HCT116 (cell line): ENCODE measurements around the gene PHKA2. TPM values are rescaled to one million over a fixed set of nuclear protein-coding genes. Genes with fewer than 3 reads are reported as not detected.

Source experiments
- ATAC-seq: fragments of 200-7000 bp; cut with Tn5 transposase; 2 replicates; pipeline ENCODE4 v1.9.1; 2020; ENCODE audit warnings: mild to moderate bottlenecking, moderate library complexity
- BruUV-seq: library from RNA; stranded (reverse); fragments of 400-500 nt; replicated peaks from 2 replicates; lab custom pipeline; 2021; lab: Mats Ljungman, UMichigan
- CTCF ChIA-PET: fragments of 300-600 bp; sonication (Branson Sonifier 250); formaldehyde crosslinking; loops from one replicate; lab custom pipeline; 2021; ENCODE audit warnings: antibody characterized with exemption; lab: Charles Lee
- POLR2A ChIA-PET: fragments of 300-600, 350-600 bp; sonication (Branson Sonifier 250); formaldehyde crosslinking; loops from one replicate; lab custom pipeline; 2021; ENCODE audit warnings: antibody characterized with exemption; lab: Charles Lee
- RAD21 ChIA-PET, 2 experiments: fragments of 300-600 bp; sonication (Branson Sonifier 250); formaldehyde crosslinking; loops; one replicate each; lab custom pipeline; 2023; ENCODE audit warnings: low total read pairs in 2 of 2; ENCODE audit not compliant: uncharacterized antibody in 2 of 2, unreplicated experiment in 2 of 2, low non-redundant PET in 1 of 2; lab: Charles Lee
- DNase-seq: peaks from one replicate; pipeline ENCODE4 v3.0.0-alpha.2; 2010; ENCODE audit warnings: low read depth, low spot score
- H2AFZ ChIP-seq: fragments of 200-600 bp; shearing (Covaris generic), sonication (generic); 2 replicates; pipeline ENCODE4 v1.6.1; 2017; ENCODE audit warnings: low read depth, mixed run types, mixed read lengths, antibody characterized with exemption, low read length; ENCODE audit not compliant: poor library complexity, severe bottlenecking
- H3K27ac ChIP-seq: 2 replicates; pipeline ENCODE4 v1.5.1; 2012; ENCODE audit warnings: low read depth, low read length
- H3K27me3 ChIP-seq: fragments of 200-600 bp; sonication (generic); 2 replicates; pipeline ENCODE4 v1.6.1; 2016; ENCODE audit warnings: mixed run types, low read length, mixed read lengths; ENCODE audit not compliant: insufficient read depth
- H3K36me3 ChIP-seq, 2 experiments: fragments of 200-500 bp in 1 of 2; fragments of 200-600 bp in 1 of 2; sonication (Bioruptor generic) in 1 of 2; sonication (generic) in 1 of 2; 2 replicates each; pipeline versions ENCODE4 v1.5.1 to v1.6.1; 2014 to 2016; ENCODE audit warnings: low read length in 2 of 2, inconsistent platforms in 1 of 2, mixed read lengths in 1 of 2, mixed run types in 1 of 2; ENCODE audit not compliant: insufficient read depth in 2 of 2, control insufficient read depth in 1 of 2
- H3K4me1 ChIP-seq, 2 experiments: fragments of 200-600 bp in 1 of 2; sonication (generic) in 1 of 2; 2 replicates each; pipeline versions ENCODE4 v1.5.1 to v1.6.1; 2012 to 2017; ENCODE audit warnings: low read length in 2 of 2, inconsistent platforms in 1 of 2, mild to moderate bottlenecking in 1 of 2, mixed read lengths in 1 of 2, mixed run types in 1 of 2, moderate library complexity in 1 of 2; ENCODE audit not compliant: insufficient read depth in 2 of 2, control insufficient read depth in 1 of 2
- H3K4me2 ChIP-seq: fragments of 200-600 bp; sonication (generic); 2 replicates; pipeline ENCODE4 v1.6.1; 2017; ENCODE audit warnings: mixed run types, low read length, mixed read lengths
- H3K4me3 ChIP-seq, 2 experiments: fragments of 200-600 bp in 1 of 2; sonication (generic) in 1 of 2; replicated peaks in 1 of 2; 2 replicates each; pipeline ENCODE4 v1.5.1; 2011 to 2016; ENCODE audit warnings: low read length in 2 of 2, control low read depth in 1 of 2, low read depth in 1 of 2, mild to moderate bottlenecking in 1 of 2, mixed read lengths in 1 of 2, mixed run types in 1 of 2
- H3K79me2 ChIP-seq: fragments of 200-600 bp; sonication (generic); 2 replicates; pipeline ENCODE4 v1.6.1; 2017; ENCODE audit warnings: mild to moderate bottlenecking, mixed run types, low read length, moderate library complexity, mixed read lengths; ENCODE audit not compliant: insufficient read depth
- H3K9ac ChIP-seq: fragments of 200-600 bp; sonication (generic); 2 replicates; pipeline ENCODE4 v1.6.1; 2016; ENCODE audit warnings: low read length, mixed read lengths
- H3K9me2 ChIP-seq: fragments of 200-600 bp; sonication (generic), shearing (Covaris generic); 2 replicates; pipeline ENCODE4 v1.6.1; 2017; ENCODE audit warnings: mixed run types, mild to moderate bottlenecking, moderate library complexity; ENCODE audit not compliant: insufficient read depth
- H3K9me3 ChIP-seq, 2 experiments: fragments of 200-500 bp in 1 of 2; fragments of 200-600 bp in 1 of 2; sonication (Bioruptor generic) in 1 of 2; sonication (generic) in 1 of 2; 2 replicates each; pipeline ENCODE4 v1.6.1; 2014 to 2017; ENCODE audit warnings: low read length in 2 of 2, mixed read lengths in 2 of 2, inconsistent platforms in 1 of 2, low read depth in 1 of 2, mild to moderate bottlenecking in 1 of 2, mixed run types in 1 of 2, moderate library complexity in 1 of 2; ENCODE audit not compliant: control insufficient read depth in 1 of 2, insufficient read depth in 1 of 2
- H4K20me1 ChIP-seq: fragments of 200-600 bp; sonication (generic), shearing (Covaris generic); 2 replicates; pipeline ENCODE4 v1.6.1; 2017; ENCODE audit warnings: mixed run types, mild to moderate bottlenecking, moderate library complexity; ENCODE audit not compliant: insufficient read depth
- ATF3 ChIP-seq: IDR thresholded peaks from 2 replicates; pipeline ENCODE4 v1.6.1; 2012
- CBX3 ChIP-seq: IDR thresholded peaks from 2 replicates; pipeline ENCODE4 v1.6.1; 2012; ENCODE audit warnings: low read depth
- CEBPB ChIP-seq: IDR thresholded peaks from 2 replicates; pipeline ENCODE4 v1.6.1; 2012; ENCODE audit warnings: low read depth
- CTCF ChIP-seq, 3 experiments: fragments of 200-600 bp in 1 of 3; sonication (generic) in 1 of 3; IDR thresholded peaks in 2 of 3; conservative IDR thresholded peaks in 1 of 3; 2 replicates each; pipeline ENCODE4 v1.5.1; 2012 to 2017; ENCODE audit warnings: low read depth in 2 of 3, low read length in 2 of 3, antibody characterized with exemption in 1 of 3, borderline replicate concordance in 1 of 3, control low read depth in 1 of 3, mild to moderate bottlenecking in 1 of 3, mixed read lengths in 1 of 3, mixed run types in 1 of 3, moderate library complexity in 1 of 3; ENCODE audit not compliant: insufficient read depth in 1 of 3
- EGR1 ChIP-seq: IDR thresholded peaks from 2 replicates; pipeline ENCODE4 v1.6.1; 2012; ENCODE audit warnings: low read depth
- ELF1 ChIP-seq: IDR thresholded peaks from 2 replicates; pipeline ENCODE4 v1.6.1; 2012; ENCODE audit warnings: low read depth, borderline replicate concordance
- EZH2 ChIP-seq: fragments of 200-600 bp; sonication (generic); IDR thresholded peaks from 2 replicates; pipeline ENCODE4 v1.6.1; 2017; ENCODE audit warnings: antibody characterized with exemption, mixed run types
- EZH2phosphoT487 ChIP-seq: fragments of 200-600 bp; IDR thresholded peaks from 2 replicates; pipeline ENCODE4 v1.6.1; 2018; ENCODE audit warnings: antibody characterized with exemption, borderline replicate concordance
- MAX ChIP-seq: IDR thresholded peaks from 2 replicates; pipeline ENCODE4 v1.6.1; 2012
- REST ChIP-seq: IDR thresholded peaks from 2 replicates; pipeline ENCODE4 v1.6.1; 2012; ENCODE audit warnings: low read depth
- ZFX ChIP-seq: fragments of 450-650 bp; IDR thresholded peaks from 2 replicates; pipeline ENCODE4 v1.6.1; 2017
- ZNF274 ChIP-seq: fragments of 200-500 bp; sonication (Bioruptor generic); IDR thresholded peaks from 2 replicates; pipeline ENCODE4 v1.6.1; 2014; ENCODE audit warnings: mild to moderate bottlenecking, low read depth, low read length, inconsistent platforms
- intact Hi-C: fragments of 100-400 bp; cut with micrococcal nuclease; formaldehyde crosslinking; loops from 2 replicates; pipeline ENCODE4 v1.10.0; 2022
- total RNA-seq: library from RNA; stranded (reverse); gene quantifications from one replicate; pipeline ENCODE4 v1.2.1, GENCODE V29; 2021; ENCODE audit not compliant: unreplicated experiment

The PHKA2 gene
- total RNA-seq, 1 experiment from 2014 or later, result 23.8 TPM

- Histone ChIP-seq H3K4me2 (no peak overlapping the region), H2AFZ (no peak overlapping the region), H3K79me2 (no peaks in the 10 kb centered on the region), H3K27ac (no peak overlapping the region), H4K20me1 (no peaks in the 10 kb centered on the region), H3K9me2 (no peaks in the 10 kb centered on the region), H3K27me3 (no peaks in the 10 kb centered on the region), H3K9me3 (no peaks in the 10 kb centered on the region), H3K36me3 (no peaks in the 10 kb centered on the region), H3K4me3 (no peak overlapping the region), H3K9ac (no peak overlapping the region), H3K4me1 (peaks cover 2 to 21% of the 10 kb centered on the region in 2 experiments)
- POLR2A ChIA-PET, result no interaction called here
- RAD21 ChIA-PET, result no interaction called here
- intact Hi-C loops, result no loop called here
- TF ChIP-seq CBX3, result no peak
- no peak for TF ChIP-seq ZFX
- no peak for TF ChIP-seq EZH2
- no peak for TF ChIP-seq ATF3
- no peak for TF ChIP-seq REST
- TF ChIP-seq MAX, result no peak
- no peak for TF ChIP-seq ELF1
- no peak for TF ChIP-seq ZNF274
- TF ChIP-seq EGR1, result no peak
- TF ChIP-seq CTCF (IDR thresholded peaks at IDR 0.05 in 2 of 3, conservative IDR thresholded peaks at IDR 0.05 in 1 of 3; ENCODE audit: borderline replicate concordance in 1 of 3, insufficient read depth in 1 of 3, low read depth in 2 of 3, low read length in 2 of 3), result no peak
- no peak for TF ChIP-seq CEBPB
- TF ChIP-seq EZH2phosphoT487, result no peak
- DNase-seq, result no peak
- no TSS peak for BruUV-seq
- CTCF ChIA-PET, result no interaction called here
- ATAC-seq, result no peak
These were observed 109.2 kb downstream of the PHKA2 start for GRCh38 chrX:18874560-18875255.
